NK-92 (cell line): ENCODE measurements around the gene FARP1.

Experiments used
- DNase-seq: peaks from one replicate; lab custom pipeline; 2025; ENCODE audit not compliant: unreplicated experiment; lab: John Stamatoyannopoulos, UW

The FARP1 gene

GRCh38 chr13:98141091-98141490, 1.8 kb upstream of the FARP1 start:
- DNase-seq = no peak

- no peak for DNase-seq
Observed at GRCh38 chr13:98141509-98142379, 1.1 kb upstream of the FARP1 start.

GRCh38 chr13:98143157-98143553, 261 bp downstream of the FARP1 start:
- DNase-seq = no peak

GRCh38 chr13:98143601-98144026, 720 bp downstream of the FARP1 start:
- no peak for DNase-seq

- DNase-seq = no peak
Observed at GRCh38 chr13:98144027-98144741, 1.3 kb downstream of the FARP1 start.

- DNase-seq = no peak
Observed at GRCh38 chr13:98144801-98145350, 2.0 kb downstream of the FARP1 start.

- DNase-seq = no peak
Observed at GRCh38 chr13:98147521-98147920, 4.6 kb downstream of the FARP1 start.

GRCh38 chr13:98150832-98151479, 8.1 kb downstream of the FARP1 start:
- DNase-seq = no peak

GRCh38 chr13:98155475-98156109, 12.7 kb downstream of the FARP1 start:
- no peak for DNase-seq

GRCh38 chr13:98156259-98156658, 13.4 kb downstream of the FARP1 start:
- no peak for DNase-seq

- no peak for DNase-seq
Observed at GRCh38 chr13:98157188-98157587, 14.3 kb downstream of the FARP1 start.

- no peak for DNase-seq
Observed at GRCh38 chr13:98157609-98158008, 14.7 kb downstream of the FARP1 start.

GRCh38 chr13:98158172-98158899, 15.4 kb downstream of the FARP1 start:
- DNase-seq = no peak

GRCh38 chr13:98162935-98163334, 20.0 kb downstream of the FARP1 start:
- no peak for DNase-seq

GRCh38 chr13:98169331-98169730, 26.4 kb downstream of the FARP1 start:
- no peak for DNase-seq

- no peak for DNase-seq
Observed at GRCh38 chr13:98171900-98172589, 29.2 kb downstream of the FARP1 start.

- no peak for DNase-seq
Observed at GRCh38 chr13:98172590-98173422, 29.9 kb downstream of the FARP1 start.

- no peak for DNase-seq
Observed at GRCh38 chr13:98173431-98174152, 30.7 kb downstream of the FARP1 start.
